Astrocyte (in vitro differentiated cells and primary cell): ENCODE measurements around the gene ITGB1BP1. TPM values are rescaled to one million over a fixed set of nuclear protein-coding genes. Genes with fewer than 3 reads are reported as not detected.

Source experiments
- DNase-seq: peaks from one replicate; pipeline ENCODE4 v3.0.0-alpha.2; 2010; ENCODE audit warnings: low read depth
- FAIRE-seq: peaks from 2 replicates; lab custom pipeline; 2011; peaks lifted over from hg19 to GRCh38; lab: Jason Lieb, UNC
- H2AFZ ChIP-seq: 2 replicates; pipeline ENCODE4 v1.6.0; 2012; ENCODE audit warnings: low read depth, low read length, inconsistent platforms
- H3K27ac ChIP-seq: 2 replicates; pipeline ENCODE4 v1.5.1; 2011; ENCODE audit warnings: low read depth, low read length, inconsistent platforms
- H3K27me3 ChIP-seq: 2 replicates; pipeline ENCODE4 v1.6.0; 2011; ENCODE audit warnings: low read length, inconsistent platforms; ENCODE audit not compliant: insufficient read depth
- H3K36me3 ChIP-seq: 2 replicates; pipeline ENCODE4 v1.5.1; 2011; ENCODE audit warnings: low read length, inconsistent platforms; ENCODE audit not compliant: insufficient read depth
- H3K4me1 ChIP-seq: 2 replicates; pipeline ENCODE4 v1.5.1; 2011; ENCODE audit warnings: low read length, inconsistent platforms; ENCODE audit not compliant: insufficient read depth
- H3K4me2 ChIP-seq: 2 replicates; pipeline ENCODE4 v1.6.0; 2012; ENCODE audit warnings: low read length, inconsistent platforms
- H3K4me3 ChIP-seq: 2 replicates; pipeline ENCODE4 v1.5.1; 2011; ENCODE audit warnings: low read depth, mild to moderate bottlenecking, low read length, inconsistent platforms; ENCODE audit not compliant: insufficient read depth
- H3K79me2 ChIP-seq: 2 replicates; pipeline ENCODE4 v1.6.0; 2012; ENCODE audit warnings: mild to moderate bottlenecking, low read length, inconsistent platforms; ENCODE audit not compliant: insufficient read depth
- H3K9ac ChIP-seq: 2 replicates; pipeline ENCODE4 v1.6.0; 2012; ENCODE audit warnings: mild to moderate bottlenecking, low read length, inconsistent platforms
- H3K9me3 ChIP-seq: 2 replicates; pipeline ENCODE4 v1.5.1; 2012; ENCODE audit warnings: low read depth, mild to moderate bottlenecking, low read length, inconsistent platforms; ENCODE audit not compliant: insufficient read depth
- H4K20me1 ChIP-seq: 2 replicates; pipeline ENCODE4 v1.6.0; 2012; ENCODE audit warnings: low read length, inconsistent platforms; ENCODE audit not compliant: insufficient read depth
- H3K27ac Mint-ChIP-seq: one replicate; pipeline ENCODE4 v1.8.0; 2021; ENCODE audit warnings: mild to moderate bottlenecking, mixed read lengths; ENCODE audit not compliant: unreplicated experiment
- H3K27me3 Mint-ChIP-seq: one replicate; pipeline ENCODE4 v1.8.0; 2021; ENCODE audit warnings: low read depth, mixed read lengths; ENCODE audit not compliant: unreplicated experiment
- H3K36me3 Mint-ChIP-seq: one replicate; pipeline ENCODE4 v1.8.0; 2021; ENCODE audit warnings: low read depth, mixed read lengths; ENCODE audit not compliant: unreplicated experiment
- H3K4me1 Mint-ChIP-seq: one replicate; pipeline ENCODE4 v1.8.0; 2021; ENCODE audit warnings: low read depth, mixed read lengths; ENCODE audit not compliant: unreplicated experiment
- H3K4me3 Mint-ChIP-seq: one replicate; pipeline ENCODE4 v1.8.0; 2021; ENCODE audit warnings: mild to moderate bottlenecking, moderate library complexity, mixed read lengths; ENCODE audit not compliant: unreplicated experiment
- H3K9me3 Mint-ChIP-seq: one replicate; pipeline ENCODE4 v1.8.0; 2021; ENCODE audit warnings: mild to moderate bottlenecking, mixed read lengths; ENCODE audit not compliant: unreplicated experiment
- CTCF ChIP-seq: IDR thresholded peaks from 2 replicates; pipeline ENCODE4 v1.5.1; 2011; ENCODE audit warnings: low read depth, mild to moderate bottlenecking, inconsistent platforms, low read length, moderate library complexity; ENCODE audit not compliant: insufficient read depth
- EZH2 ChIP-seq: IDR thresholded peaks from 2 replicates; pipeline ENCODE4 v1.6.1; 2012; ENCODE audit warnings: mild to moderate bottlenecking, low read length, inconsistent platforms; ENCODE audit not compliant: insufficient read depth
- total RNA-seq: library from RNA; stranded (reverse); gene quantifications from 2 replicates; pipeline ENCODE4 v1.2.1, GENCODE V29; 2021

The ITGB1BP1 gene
- total RNA-seq, 1 donor from 2014 or later = 126 TPM

GRCh38 chr2:9434489-9434888, 11.2 kb upstream of the ITGB1BP1 start:
- Histone ChIP-seq H4K20me1 (no peaks in the 10 kb centered on the region), H3K4me3 (no peak overlapping the region), H3K36me3 (peaks cover 40% of the 10 kb centered on the region), H3K4me1 (peaks cover 5% of the 10 kb centered on the region), H2AFZ (no peak overlapping the region), H3K27ac (no peak overlapping the region), H3K4me2 (no peak overlapping the region), H3K9ac (no peak overlapping the region), H3K27me3 (no peaks in the 10 kb centered on the region), H3K9me3 (no peaks in the 10 kb centered on the region), H3K79me2 (no peaks in the 10 kb centered on the region)
- Mint-ChIP-seq H3K4me3 (no peak overlapping the region), H3K36me3 (peaks cover 28% of the 10 kb centered on the region), H3K27ac (no peak overlapping the region), H3K9me3 (no peaks in the 10 kb centered on the region), H3K27me3 (no peaks in the 10 kb centered on the region), H3K4me1 (peaks cover 14% of the 10 kb centered on the region)
- TF ChIP-seq CTCF (no peak), EZH2 (no peak)
- FAIRE-seq (no peak), DNase-seq (no peak)

- Histone ChIP-seq H3K27me3 (no peaks in the 10 kb centered on the region), H3K79me2 (peaks cover 18% of the 10 kb centered on the region), H2AFZ (no peak overlapping the region), H3K4me3 (no peak overlapping the region), H4K20me1 (no peaks in the 10 kb centered on the region), H3K9me3 (no peaks in the 10 kb centered on the region), H3K27ac (no peak overlapping the region), H3K4me1 (peaks cover 8% of the 10 kb centered on the region), H3K36me3 (peaks cover 29% of the 10 kb centered on the region), H3K4me2 (peak overlapping the region; percentile 7), H3K9ac (no peak overlapping the region)
- peak overlapping the region; percentile 17 for H3K4me3 Mint-ChIP-seq
- TF ChIP-seq EZH2 = no peak
- TF ChIP-seq CTCF = no peak
- H3K36me3 Mint-ChIP-seq = peaks cover 17% of the 10 kb centered on the region
- H3K4me1 Mint-ChIP-seq = peaks cover 22% of the 10 kb centered on the region
- no peak for FAIRE-seq
- H3K9me3 Mint-ChIP-seq = no peaks in the 10 kb centered on the region
- H3K27ac Mint-ChIP-seq = peak overlapping the region; percentile 91
- DNase-seq = peak; percentile 39
- no peaks in the 10 kb centered on the region for H3K27me3 Mint-ChIP-seq
These were observed 7.3 kb upstream of the ITGB1BP1 start for GRCh38 chr2:9430316-9431293.
